ENCODE measurements around the gene RGSL1.
"Not testable (repeated sequence)": the region's sequence is repeated elsewhere in the genome, so short reads cannot be mapped to it uniquely, and the experiment has no call there.

RGSL1 gene

GRCh38 chr1:182446033-182446669 lies 3.8 kb upstream of the RGSL1 start:
- in situ Hi-C loops (cut with HindIII; ENCODE audit: low sequenced_read_pairs): no loop called here

DNA sequence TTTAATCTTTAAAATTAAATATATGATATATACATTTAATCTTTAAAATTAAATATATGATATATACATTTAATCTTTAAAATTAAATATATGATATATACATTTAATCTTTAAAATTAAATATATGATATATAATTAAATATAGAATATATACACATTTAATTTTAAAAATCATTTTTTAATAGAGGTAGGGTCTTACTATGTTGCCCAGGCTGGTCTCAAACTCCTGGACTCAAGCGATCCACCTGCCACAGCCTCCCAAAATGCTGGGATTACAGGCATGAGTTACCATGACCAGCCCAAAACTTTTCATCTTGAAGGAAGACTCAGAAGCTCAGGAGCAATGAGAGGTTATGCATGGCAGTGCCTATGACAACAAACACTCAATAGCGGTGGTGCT lies 2.8 kb upstream of the RGSL1 start:
- in situ Hi-C loops (cut with HindIII; ENCODE audit: low sequenced_read_pairs): not testable (repeated sequence)

DNA sequence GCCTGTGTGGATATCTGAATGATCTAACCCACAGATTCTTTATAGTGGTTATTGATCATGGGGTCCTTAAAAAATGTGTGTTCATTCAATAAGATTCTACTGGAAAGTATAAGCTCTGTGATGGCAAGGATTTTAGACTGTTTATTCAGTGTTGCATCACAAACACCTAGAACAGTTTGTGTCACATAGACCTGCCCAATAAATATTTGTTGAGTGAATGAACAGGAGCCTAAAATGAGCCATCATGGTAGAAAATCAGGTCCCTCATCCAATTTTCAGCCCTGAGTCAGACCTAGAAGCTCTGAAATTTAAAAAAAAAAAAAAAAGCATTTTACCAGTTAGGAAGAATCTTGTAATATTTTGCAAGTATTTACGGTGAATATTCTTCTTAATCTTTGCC lies 2.3 kb upstream of the RGSL1 start:
- in situ Hi-C loops (cut with HindIII; ENCODE audit: low sequenced_read_pairs): no loop called here

DNA sequence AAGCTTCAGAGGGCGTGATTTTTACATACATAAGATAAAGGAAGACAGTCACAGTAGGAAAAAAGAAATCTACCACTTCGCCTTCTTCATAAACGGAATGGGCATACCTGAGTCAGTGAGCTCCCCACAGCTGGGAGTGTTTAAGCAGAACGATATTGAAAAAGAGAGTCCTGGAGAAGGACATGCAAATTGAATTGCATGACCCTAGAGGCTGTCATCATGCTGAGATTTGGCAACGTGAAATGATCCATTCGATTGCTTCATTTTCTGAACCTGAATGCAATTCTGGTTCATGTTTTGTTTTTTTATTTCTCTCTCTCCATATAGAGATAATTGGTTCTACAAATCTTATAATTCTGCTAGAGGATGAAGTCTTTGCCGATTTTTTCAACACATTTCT lies 3.7 kb downstream of the RGSL1 start:
- in situ Hi-C loops (cut with HindIII; ENCODE audit: low sequenced_read_pairs): no loop called here

DNA sequence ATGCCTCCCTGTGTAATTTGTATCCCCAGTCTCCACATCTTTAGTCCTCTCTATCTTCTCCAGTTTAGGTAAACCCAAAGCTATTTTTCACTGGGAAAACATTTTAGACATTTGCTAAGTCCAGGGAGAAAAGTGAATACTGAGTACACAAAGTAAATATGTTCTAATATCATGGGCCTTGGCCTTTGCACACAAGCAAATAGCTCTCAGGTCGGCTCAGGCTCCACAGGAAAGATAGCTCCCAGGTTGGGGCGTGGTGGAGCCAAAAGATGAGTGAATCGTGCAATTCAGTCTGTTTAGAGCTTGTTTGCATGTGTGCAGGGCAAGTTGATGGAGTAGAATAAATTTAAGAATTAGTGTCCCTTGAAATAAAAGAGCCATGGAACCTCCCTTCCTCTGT lies 7.9 kb downstream of the RGSL1 start:
- in situ Hi-C loops (cut with HindIII; ENCODE audit: low sequenced_read_pairs): no loop called here

GRCh38 chr1:182459949-182460348 lies 10.0 kb downstream of the RGSL1 start:
- in situ Hi-C loops (cut with HindIII; ENCODE audit: low sequenced_read_pairs): no loop called here

DNA sequence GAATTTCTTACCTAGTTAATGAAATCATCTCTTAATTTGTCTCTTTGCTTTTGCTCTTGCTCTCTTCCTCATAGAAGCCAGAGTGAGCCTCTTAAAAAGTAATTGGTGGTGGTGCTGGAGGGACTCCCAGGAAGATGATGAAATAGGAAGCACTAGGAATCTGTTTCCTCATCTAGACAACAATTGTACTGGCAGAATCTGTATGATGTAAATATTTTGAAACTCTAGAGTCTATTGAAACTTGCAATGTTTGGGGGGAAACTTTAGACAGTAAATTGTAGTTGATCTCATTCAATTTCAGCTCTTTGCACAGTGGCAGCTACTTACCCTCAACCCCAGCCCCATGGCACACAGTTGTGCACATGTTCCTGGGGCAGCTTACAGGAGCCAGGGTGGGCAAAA lies 10.6 kb downstream of the RGSL1 start:
- in situ Hi-C loops (cut with HindIII; ENCODE audit: low sequenced_read_pairs): no loop called here

- in situ Hi-C loops (cut with HindIII; ENCODE audit: low sequenced_read_pairs): no loop called here
Observed at GRCh38 chr1:182473556-182473955, 23.6 kb downstream of the RGSL1 start.

DNA sequence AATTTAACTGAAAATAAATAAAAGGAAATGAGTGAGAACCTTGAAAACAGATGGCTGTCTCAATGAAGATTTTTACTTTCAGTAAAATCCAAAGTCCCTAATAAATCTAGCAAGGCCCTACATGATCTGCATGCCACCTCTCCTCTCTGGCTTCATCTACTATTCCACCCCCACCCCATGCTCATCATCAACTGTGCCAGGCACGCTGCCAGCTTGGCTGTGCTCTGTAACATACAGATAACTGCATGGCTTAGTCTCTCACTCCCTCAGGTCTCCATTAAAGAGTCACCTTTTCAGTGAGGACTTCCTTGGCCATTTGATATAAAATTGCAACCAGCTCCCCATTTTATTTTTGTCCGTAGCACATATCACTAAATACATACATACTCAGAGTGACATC lies 26.7 kb downstream of the RGSL1 start:
- in situ Hi-C loops (cut with HindIII; ENCODE audit: low sequenced_read_pairs): no loop called here

DNA sequence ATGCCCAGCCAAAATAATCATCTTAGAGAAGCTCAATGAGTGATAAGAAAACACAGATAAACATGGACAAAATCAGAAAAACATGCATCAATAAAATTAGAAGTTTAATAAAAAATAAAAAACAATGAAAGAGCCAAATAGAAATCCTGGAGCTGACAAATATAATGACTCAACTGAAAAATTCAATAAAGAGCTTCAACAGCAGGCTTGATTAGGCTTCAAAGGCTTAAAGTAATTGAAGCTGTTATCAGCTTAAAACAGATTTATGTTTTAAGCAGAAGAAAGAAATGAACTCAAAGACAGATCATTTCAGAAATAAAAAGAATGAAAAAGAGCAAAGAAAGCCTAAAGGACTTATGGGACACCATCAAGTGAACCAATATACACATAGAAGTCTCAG lies 28.3 kb downstream of the RGSL1 start:
- in situ Hi-C loops (cut with HindIII; ENCODE audit: low sequenced_read_pairs): no loop called here

DNA sequence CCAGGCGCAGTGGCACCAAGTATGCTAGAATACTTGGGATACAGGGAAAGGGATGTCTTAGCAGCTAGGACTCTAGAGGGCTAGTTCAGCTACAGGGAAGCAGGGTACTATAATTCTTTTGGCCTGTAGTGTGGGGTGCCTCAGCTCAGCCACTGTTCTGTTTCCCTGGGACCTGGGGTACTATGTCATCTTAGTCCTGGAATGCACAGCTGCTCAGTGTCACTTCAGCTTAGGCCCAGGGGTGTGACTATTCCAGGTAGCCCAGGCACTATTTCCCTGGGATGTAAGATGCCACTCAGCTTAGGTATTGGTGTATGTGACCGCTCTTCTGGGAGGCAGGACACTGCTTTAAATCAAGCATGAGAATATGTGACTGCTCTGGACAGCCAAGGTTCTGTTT lies 34.1 kb downstream of the RGSL1 start:
- in situ Hi-C loops (cut with HindIII; ENCODE audit: low sequenced_read_pairs): no loop called here

DNA sequence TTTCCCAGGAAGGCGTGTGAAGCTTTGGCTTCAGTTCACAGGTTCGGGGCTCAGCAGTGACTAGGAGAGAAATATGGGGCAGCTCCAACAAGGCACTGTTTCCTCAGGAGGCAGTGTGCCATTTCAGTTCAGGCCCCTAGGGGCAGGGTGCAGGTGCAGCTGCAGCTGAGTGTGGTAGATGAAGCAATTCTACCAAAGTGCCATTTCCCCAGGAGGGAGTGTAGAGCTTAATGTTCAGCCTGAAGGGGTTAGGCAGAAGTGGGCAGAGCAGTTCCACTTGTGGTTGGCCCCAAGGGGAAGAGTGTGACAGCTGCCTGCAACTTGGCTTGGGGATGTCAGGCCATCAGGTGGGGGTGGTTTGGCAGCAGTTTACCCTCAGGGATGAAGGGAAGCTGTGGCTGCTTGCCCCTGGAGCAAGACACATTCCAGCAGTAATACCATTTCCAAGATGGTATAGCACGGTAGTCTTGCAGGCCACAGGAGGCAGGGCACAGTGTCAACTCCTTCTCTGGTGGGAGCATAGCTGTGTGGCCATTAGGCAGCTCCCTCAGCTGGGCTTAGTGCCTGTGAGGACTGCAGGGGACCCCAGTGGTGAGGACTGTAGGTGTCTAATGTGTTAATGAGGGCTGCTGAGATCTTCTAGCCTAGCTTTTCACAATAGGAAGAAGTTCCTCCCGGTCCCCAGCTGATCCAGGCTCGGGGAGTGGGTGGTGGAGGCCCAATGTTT lies 34.7 kb downstream of the RGSL1 start:
- in situ Hi-C loops (cut with HindIII; ENCODE audit: low sequenced_read_pairs): no loop called here

GRCh38 chr1:182485861-182486260 lies 35.9 kb downstream of the RGSL1 start:
- in situ Hi-C loops (cut with HindIII; ENCODE audit: low sequenced_read_pairs): no loop called here

DNA sequence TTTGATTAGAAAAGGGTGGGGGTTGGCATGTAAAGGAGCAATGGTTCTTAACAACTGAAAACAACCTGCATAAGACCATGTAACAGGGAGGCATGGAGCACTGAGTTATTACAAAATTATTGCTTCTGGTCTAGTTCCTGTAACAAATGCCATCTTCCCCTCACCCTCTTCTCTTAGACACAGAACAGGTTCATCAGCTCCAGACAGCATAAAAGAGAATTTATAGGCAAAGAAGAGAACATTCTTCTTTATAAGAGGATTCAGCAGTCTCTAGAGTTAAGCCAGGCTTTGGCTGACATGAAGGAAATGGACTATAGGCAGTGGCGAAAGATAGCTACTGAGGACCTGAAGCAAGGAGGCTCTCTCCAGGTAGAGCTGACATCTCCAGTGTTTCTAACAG lies 38.9 kb downstream of the RGSL1 start:
- in situ Hi-C loops (cut with HindIII; ENCODE audit: low sequenced_read_pairs): no loop called here

DNA sequence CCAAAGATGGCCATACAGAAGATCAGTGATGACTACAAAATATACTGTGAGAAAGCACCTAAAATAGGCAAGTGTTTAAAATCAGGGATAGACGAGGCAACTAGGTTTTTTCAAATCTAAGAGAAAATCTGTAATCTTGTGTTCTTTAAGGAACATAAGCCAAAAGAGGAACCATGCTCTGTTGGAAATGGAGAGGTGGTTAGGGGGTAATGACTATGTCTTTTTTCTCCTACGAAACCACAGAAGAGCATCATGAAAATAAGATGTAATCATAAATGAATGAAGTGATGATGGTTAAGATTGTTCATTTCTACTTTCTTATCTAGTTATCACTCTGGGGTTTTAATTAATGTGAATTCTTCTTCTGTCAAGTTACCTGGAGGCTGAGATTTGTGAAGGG lies 43.1 kb downstream of the RGSL1 start:
- in situ Hi-C loops (cut with HindIII; ENCODE audit: low sequenced_read_pairs): no loop called here

- in situ Hi-C loops (cut with HindIII; ENCODE audit: low sequenced_read_pairs): no loop called here
Observed at GRCh38 chr1:182495002-182495401, 45.1 kb downstream of the RGSL1 start.

GRCh38 chr1:182495693-182496092 lies 45.7 kb downstream of the RGSL1 start:
- in situ Hi-C loops (cut with HindIII; ENCODE audit: low sequenced_read_pairs): no loop called here

DNA sequence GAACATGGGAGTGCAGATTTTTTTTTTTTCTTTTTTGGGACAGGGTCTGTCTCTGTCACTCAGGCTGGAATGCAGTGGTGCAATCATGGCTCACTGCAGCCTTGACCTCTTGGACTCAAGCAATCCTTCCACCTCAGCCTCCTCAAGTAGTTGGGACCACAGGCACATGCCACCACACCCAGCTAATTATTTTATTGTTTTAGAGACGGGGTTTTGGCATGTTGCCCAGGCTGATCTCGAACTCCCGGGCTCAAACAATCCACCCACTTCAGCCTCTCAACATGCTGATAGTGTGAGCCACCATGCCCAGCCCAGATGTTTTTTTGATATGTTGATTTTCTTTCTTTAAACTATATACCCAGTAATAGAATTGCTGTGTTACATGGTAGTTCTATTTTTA lies 57.7 kb downstream of the RGSL1 start:
- in situ Hi-C loops (cut with HindIII; ENCODE audit: low sequenced_read_pairs): no loop called here

DNA sequence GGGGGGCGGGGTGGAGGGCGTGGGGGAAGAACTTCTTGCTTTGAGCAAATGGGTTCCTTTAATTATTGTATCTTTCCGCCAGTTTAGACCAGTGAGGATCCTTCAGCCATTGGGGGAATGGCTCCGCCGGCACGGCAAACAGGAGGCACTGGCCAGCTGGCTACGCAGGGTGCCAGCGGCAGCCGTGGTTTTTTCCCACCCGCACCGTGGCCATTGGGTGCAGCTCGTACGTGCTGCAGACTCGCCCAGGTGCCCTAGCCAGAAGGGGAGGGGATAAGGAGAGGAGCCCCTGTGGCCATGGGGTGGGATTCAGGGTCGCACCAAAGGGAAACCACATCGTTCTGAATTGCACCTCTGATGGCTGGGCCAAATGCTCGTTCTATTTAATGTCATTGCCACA lies 65.6 kb downstream of the RGSL1 start:
- in situ Hi-C loops (cut with HindIII; ENCODE audit: low sequenced_read_pairs): no loop called here

DNA sequence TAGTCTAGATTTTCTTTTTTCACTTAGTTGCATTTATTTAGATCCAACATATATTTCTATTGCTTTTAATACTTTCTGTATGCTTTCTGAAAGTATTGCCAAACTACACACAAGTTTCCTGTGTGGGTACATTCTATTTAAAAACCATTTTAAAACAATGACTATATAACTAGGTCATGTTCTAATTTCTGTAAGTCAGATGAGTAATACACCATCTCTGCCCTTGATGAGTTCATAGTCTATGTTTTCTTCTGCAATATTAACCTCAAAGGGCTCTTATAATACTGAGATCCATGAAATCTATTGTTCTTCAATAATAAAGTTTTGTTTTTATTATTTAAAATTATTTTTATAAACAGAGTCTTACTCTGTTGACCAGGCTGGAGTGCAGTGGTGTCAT lies 70.8 kb downstream of the RGSL1 start:
- in situ Hi-C loops (cut with HindIII; ENCODE audit: low sequenced_read_pairs): no loop called here

GRCh38 chr1:182525342-182525741 lies 75.4 kb downstream of the RGSL1 start:
- in situ Hi-C loops (cut with HindIII; ENCODE audit: low sequenced_read_pairs): no loop called here

GRCh38 chr1:182527680-182528079 lies 77.7 kb downstream of the RGSL1 start:
- in situ Hi-C loops (cut with HindIII; ENCODE audit: low sequenced_read_pairs): no loop called here

- in situ Hi-C loops (cut with HindIII; ENCODE audit: low sequenced_read_pairs): not testable (repeated sequence)
Observed at GRCh38 chr1:182528206-182528605, 78.3 kb downstream of the RGSL1 start.

All from endothelial cell of hepatic sinusoid (primary cell).